Endothelial cell of umbilical vein (primary cell): ENCODE measurements around the gene JSRP1. TPM values are rescaled to one million over a fixed set of nuclear protein-coding genes. Genes with fewer than 3 reads are reported as not detected.

Experiments used
- BruUV-seq: library from RNA; stranded (reverse); fragments of 400-500 nt; replicated peaks from 2 replicates; lab custom pipeline; 2021; lab: Mats Ljungman, UMichigan
- CTCF ChIA-PET: fragments of 300-600, 350-600 bp; sonication (Branson Sonifier 250); formaldehyde crosslinking; loops from one replicate; lab custom pipeline; 2021; ENCODE audit warnings: antibody characterized with exemption, inconsistent platforms; lab: Charles Lee
- POLR2A ChIA-PET: fragments of 300-600, 350-600 bp; sonication (Branson Sonifier 250); formaldehyde crosslinking; loops from one replicate; lab custom pipeline; 2021; ENCODE audit warnings: antibody characterized with exemption, inconsistent platforms; lab: Charles Lee
- DNase-seq: peaks from one replicate; pipeline ENCODE4 v3.0.0-alpha.2; 2011; ENCODE audit warnings: low read depth, low spot score
- FAIRE-seq: peaks from 2 replicates; lab custom pipeline; 2011; peaks lifted over from hg19 to GRCh38; lab: Jason Lieb, UNC
- H2AFZ ChIP-seq: 2 replicates; pipeline ENCODE4 v1.6.0; 2012; ENCODE audit warnings: low read depth, low read length, control low read depth, inconsistent platforms
- H3K27ac ChIP-seq: 2 replicates; pipeline ENCODE4 v1.5.1; 2011; ENCODE audit warnings: low read depth, mild to moderate bottlenecking, control low read depth, low read length, moderate library complexity; ENCODE audit not compliant: insufficient read depth
- H3K27me3 ChIP-seq, 2 experiments: 2 replicates each; pipeline versions ENCODE4 v1.6.0 to v1.6.1; 2011; ENCODE audit warnings: low read length in 2 of 2, mixed read lengths in 1 of 2; ENCODE audit not compliant: control insufficient read depth in 2 of 2, insufficient read depth in 2 of 2
- H3K36me3 ChIP-seq, 2 experiments: 2 replicates in 1 of 2; 3 replicates in 1 of 2; pipeline ENCODE4 v1.5.1; 2011; ENCODE audit warnings: low read length in 2 of 2, mild to moderate bottlenecking in 1 of 2, moderate library complexity in 1 of 2; ENCODE audit not compliant: control insufficient read depth in 2 of 2, insufficient read depth in 2 of 2; ENCODE audit errors: extremely low read depth in 1 of 2
- H3K4me1 ChIP-seq: 3 replicates; pipeline ENCODE4 v1.5.1; 2011; ENCODE audit warnings: mild to moderate bottlenecking, low read length; ENCODE audit not compliant: control insufficient read depth, insufficient read depth; ENCODE audit errors: extremely low read depth
- H3K4me2 ChIP-seq: 2 replicates; pipeline ENCODE4 v1.6.1; 2011; ENCODE audit warnings: low read length, control low read depth, mixed read lengths; ENCODE audit not compliant: insufficient read depth
- H3K4me3 ChIP-seq, 3 experiments: fragments of 200-600 bp in 1 of 3; sonication (generic), shearing (Covaris generic) in 1 of 3; replicated peaks in 1 of 3; 2 replicates each; pipeline ENCODE4 v1.5.1; 2011 to 2016; ENCODE audit warnings: control low read depth in 3 of 3, low read length in 3 of 3, mild to moderate bottlenecking in 2 of 3, inconsistent platforms in 1 of 3, low read depth in 1 of 3, moderate library complexity in 1 of 3; ENCODE audit not compliant: insufficient read depth in 1 of 3
- H3K79me2 ChIP-seq: 2 replicates; pipeline ENCODE4 v1.6.0; 2012; ENCODE audit warnings: low read length, inconsistent platforms; ENCODE audit not compliant: control insufficient read depth, insufficient read depth
- H3K9ac ChIP-seq: replicated peaks from 2 replicates; pipeline ENCODE3; 2011; ENCODE audit warnings: low read length, control low read depth; ENCODE audit not compliant: insufficient read depth; ENCODE audit errors: extremely low read depth
- H3K9me1 ChIP-seq: replicated peaks from 3 replicates; pipeline ENCODE4 v1.6.0; 2011; ENCODE audit warnings: mild to moderate bottlenecking, low read length; ENCODE audit not compliant: control insufficient read depth, insufficient read depth; ENCODE audit errors: extremely low read depth
- H3K9me3 ChIP-seq: replicated peaks from 2 replicates; pipeline ENCODE4 v1.5.1; 2012; ENCODE audit warnings: low read length, inconsistent platforms; ENCODE audit not compliant: control insufficient read depth, insufficient read depth
- H4K20me1 ChIP-seq: replicated peaks from 2 replicates; pipeline ENCODE3; 2011; ENCODE audit warnings: mild to moderate bottlenecking, low read length; ENCODE audit not compliant: control insufficient read depth, insufficient read depth; ENCODE audit errors: extremely low read depth
- EZH2 ChIP-seq: IDR thresholded peaks from 2 replicates; pipeline ENCODE4 v1.6.1; 2012; ENCODE audit warnings: borderline replicate concordance, low read depth, mild to moderate bottlenecking, moderate library complexity, low read length, inconsistent platforms; ENCODE audit not compliant: severe bottlenecking
- FOS ChIP-seq: IDR thresholded peaks from 2 replicates; pipeline ENCODE4 v1.6.1; 2011; ENCODE audit warnings: mild to moderate bottlenecking, low read length, moderate library complexity, borderline replicate concordance; ENCODE audit not compliant: insufficient read depth
- GATA2 ChIP-seq: IDR thresholded peaks from 2 replicates; pipeline ENCODE4 v1.7.0; 2011; ENCODE audit warnings: low read depth, mild to moderate bottlenecking, moderate library complexity, mixed read lengths, low read length; ENCODE audit not compliant: insufficient read length, insufficient read depth
- JUN ChIP-seq: IDR thresholded peaks from 2 replicates; pipeline ENCODE4 v1.6.1; 2011; ENCODE audit warnings: borderline replicate concordance, low read depth; ENCODE audit not compliant: insufficient read length, insufficient read depth
- MYC ChIP-seq: IDR thresholded peaks from one replicate; pipeline ENCODE4 v1.6.1; 2011; ENCODE audit warnings: mild to moderate bottlenecking, low read depth, low read length
- POLR2A ChIP-seq: IDR thresholded peaks from 2 replicates; pipeline ENCODE4 v1.6.1; 2012; ENCODE audit warnings: low read depth, mild to moderate bottlenecking, control low read depth, low read length
- POLR2AphosphoS5 ChIP-seq: IDR thresholded peaks from 2 replicates; pipeline ENCODE4 v1.6.1; 2012; ENCODE audit warnings: low read depth, mild to moderate bottlenecking, control low read depth, low read length, moderate library complexity; ENCODE audit not compliant: insufficient read depth
- dilution Hi-C: fragments of 300-500 bp; cut with MboI; formaldehyde crosslinking; loops from one replicate; pipeline ENCODE4 v1.15.0; 2019; ENCODE audit warnings: low sequenced_read_pairs; ENCODE audit not compliant: extremely low pct_ligation_motif_present
- intact Hi-C: fragments of 100-400 bp; cut with micrococcal nuclease; formaldehyde crosslinking; loops from one replicate; pipeline ENCODE4 v1.10.0; 2022
- polyA plus RNA-seq, 4 experiments: library from polyadenylated mRNA; depleted of rRNA in 3 of 4; stranded (reverse) in 3 of 4; unstranded in 1 of 4; fragments of >200 nt; gene quantifications; 2 replicates each; pipeline versions ENCODE4 v1.2.1 to v1.2.3, GENCODE V29; 2011 to 2012; ENCODE audit warnings: missing spikeins in 1 of 4
- total RNA-seq: library from RNA; stranded (reverse); gene quantifications from 2 replicates; pipeline ENCODE4 v1.2.3, GENCODE V29; 2021
- TF ChIP-seq, protein P1 (sequence below): IDR thresholded peaks from 2 replicates; pipeline ENCODE4 v1.6.1; 2011; ENCODE audit not compliant: insufficient read depth, insufficient read length
- TF ChIP-seq, protein P2 (sequence below), 2 donors: IDR thresholded peaks; 1 replicate in 1 of 2; 2 replicates in 1 of 2; pipeline ENCODE4 v1.5.1; 2011; ENCODE audit warnings: low read length in 2 of 2, mild to moderate bottlenecking in 2 of 2, moderate library complexity in 2 of 2, control low read depth in 1 of 2, inconsistent platforms in 1 of 2, low read depth in 1 of 2; ENCODE audit not compliant: insufficient read depth in 1 of 2; ENCODE audit errors: extremely low read depth in 1 of 2

JSRP1 gene
- total and polyA plus RNA-seq, 2 donors (not counting 3 experiments of a cell fraction or from before 2014, with no cell fraction given), result not detected

GRCh38 chr19:2224754-2225349 is 31.4 kb downstream of the JSRP1 start:
- no peaks in the 10 kb centered on the region for H3K4me1 ChIP-seq
- no peak for FAIRE-seq
- no peaks in the 10 kb centered on the region for H3K9me1 ChIP-seq
- H3K9ac ChIP-seq, result no peak overlapping the region
- no peaks in the 10 kb centered on the region for H3K9me3 ChIP-seq
- intact Hi-C loops, result no loop called here
- no peak overlapping the region for H2AFZ ChIP-seq
- H3K27ac ChIP-seq, result no peak overlapping the region
- TF ChIP-seq MYC (no peak), POLR2A (no peak), EZH2 (no peak), FOS (no peak), POLR2AphosphoS5 (no peak), JUN (no peak), GATA2 (no peak)
- TF ChIP-seq, protein P1, sequence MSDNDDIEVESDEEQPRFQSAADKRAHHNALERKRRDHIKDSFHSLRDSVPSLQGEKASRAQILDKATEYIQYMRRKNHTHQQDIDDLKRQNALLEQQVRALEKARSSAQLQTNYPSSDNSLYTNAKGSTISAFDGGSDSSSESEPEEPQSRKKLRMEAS, result no peak
- TF ChIP-seq, protein P2, sequence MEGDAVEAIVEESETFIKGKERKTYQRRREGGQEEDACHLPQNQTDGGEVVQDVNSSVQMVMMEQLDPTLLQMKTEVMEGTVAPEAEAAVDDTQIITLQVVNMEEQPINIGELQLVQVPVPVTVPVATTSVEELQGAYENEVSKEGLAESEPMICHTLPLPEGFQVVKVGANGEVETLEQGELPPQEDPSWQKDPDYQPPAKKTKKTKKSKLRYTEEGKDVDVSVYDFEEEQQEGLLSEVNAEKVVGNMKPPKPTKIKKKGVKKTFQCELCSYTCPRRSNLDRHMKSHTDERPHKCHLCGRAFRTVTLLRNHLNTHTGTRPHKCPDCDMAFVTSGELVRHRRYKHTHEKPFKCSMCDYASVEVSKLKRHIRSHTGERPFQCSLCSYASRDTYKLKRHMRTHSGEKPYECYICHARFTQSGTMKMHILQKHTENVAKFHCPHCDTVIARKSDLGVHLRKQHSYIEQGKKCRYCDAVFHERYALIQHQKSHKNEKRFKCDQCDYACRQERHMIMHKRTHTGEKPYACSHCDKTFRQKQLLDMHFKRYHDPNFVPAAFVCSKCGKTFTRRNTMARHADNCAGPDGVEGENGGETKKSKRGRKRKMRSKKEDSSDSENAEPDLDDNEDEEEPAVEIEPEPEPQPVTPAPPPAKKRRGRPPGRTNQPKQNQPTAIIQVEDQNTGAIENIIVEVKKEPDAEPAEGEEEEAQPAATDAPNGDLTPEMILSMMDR (IDR thresholded peaks at IDR 0.05; ENCODE audit: extremely low read depth in 1 of 2, insufficient read depth in 1 of 2, low read depth in 1 of 2, low read length in 2 of 2), result no peak
- H3K4me2 ChIP-seq, result no peak overlapping the region
- DNase-seq, result no peak
- no peak overlapping the region for H3K4me3 ChIP-seq
- no TSS peak for BruUV-seq
- dilution Hi-C loops, result no loop called here
- peaks cover 2 to 29% of the 10 kb centered on the region in 2 experiments for H3K36me3 ChIP-seq
- no peaks in the 10 kb centered on the region for H4K20me1 ChIP-seq
- H3K27me3 ChIP-seq, result no peaks in the 10 kb centered on the region
- no peaks in the 10 kb centered on the region for H3K79me2 ChIP-seq
- ChIA-PET POLR2A (no interaction called here), CTCF (interaction anchor here (1.3 kb wide), 1 partner anchor 69 kb away, joined by 5 read pairs; no protein-coding TSS in a partner anchor)
